GM12864 (cell line): Measurements from ENCODE around the gene TCP11L2.

ENCODE experiments used
- DNase-seq: peaks from one replicate; pipeline ENCODE4 v3.0.0-alpha.2; 2011; ENCODE audit warnings: low read depth
- H3K4me3 ChIP-seq: 2 replicates; pipeline ENCODE4 v1.5.1; 2011; ENCODE audit warnings: mild to moderate bottlenecking, low read depth, low read length, control low read depth
- TF ChIP-seq, protein P1 (sequence below): IDR thresholded peaks from 2 replicates; pipeline ENCODE4 v1.5.1; 2011; ENCODE audit warnings: low read depth, mild to moderate bottlenecking, moderate library complexity, low read length, control low read depth, inconsistent platforms; ENCODE audit errors: missing control alignments

Gene TCP11L2

DNA sequence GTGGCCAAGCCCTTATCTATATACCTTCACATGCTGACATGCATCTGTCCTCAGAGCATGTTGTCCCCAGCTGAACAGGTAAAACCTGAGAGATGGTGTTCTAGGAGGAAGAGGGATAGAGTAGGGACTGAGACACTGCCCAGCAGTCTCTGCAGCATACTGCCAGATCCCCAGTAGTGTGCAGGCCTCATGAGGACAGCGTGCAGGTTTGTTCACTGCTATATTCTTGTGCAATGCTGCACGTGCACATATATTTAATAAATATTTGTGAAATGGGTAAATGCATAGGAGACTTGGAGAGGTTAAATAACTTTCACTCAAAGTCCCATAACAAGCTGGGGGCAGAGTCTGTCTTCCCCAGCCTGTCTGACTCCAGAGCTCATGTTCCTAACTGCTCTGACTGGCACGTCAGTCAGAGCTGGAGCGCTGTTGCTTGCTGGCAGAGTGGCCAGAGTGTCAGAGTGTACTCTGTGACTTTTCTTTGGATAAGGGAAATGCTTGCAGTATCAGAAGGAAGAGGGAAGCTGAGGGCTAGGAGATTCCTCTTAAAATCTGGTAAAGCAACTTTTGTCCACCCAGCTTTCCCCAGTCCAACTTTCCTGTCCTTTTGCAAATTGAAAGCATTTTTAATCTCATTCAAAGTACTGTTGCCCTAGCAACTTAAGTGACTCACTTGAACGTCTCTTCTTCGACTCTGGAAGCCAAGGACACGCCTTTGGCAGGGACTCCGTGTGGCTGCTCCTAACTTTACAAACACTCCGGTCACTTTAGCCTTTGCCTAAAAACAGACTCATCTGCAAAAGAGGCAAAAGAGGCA lies 40.1 kb downstream of the TCP11L2 start:
- TF ChIP-seq, protein P1, sequence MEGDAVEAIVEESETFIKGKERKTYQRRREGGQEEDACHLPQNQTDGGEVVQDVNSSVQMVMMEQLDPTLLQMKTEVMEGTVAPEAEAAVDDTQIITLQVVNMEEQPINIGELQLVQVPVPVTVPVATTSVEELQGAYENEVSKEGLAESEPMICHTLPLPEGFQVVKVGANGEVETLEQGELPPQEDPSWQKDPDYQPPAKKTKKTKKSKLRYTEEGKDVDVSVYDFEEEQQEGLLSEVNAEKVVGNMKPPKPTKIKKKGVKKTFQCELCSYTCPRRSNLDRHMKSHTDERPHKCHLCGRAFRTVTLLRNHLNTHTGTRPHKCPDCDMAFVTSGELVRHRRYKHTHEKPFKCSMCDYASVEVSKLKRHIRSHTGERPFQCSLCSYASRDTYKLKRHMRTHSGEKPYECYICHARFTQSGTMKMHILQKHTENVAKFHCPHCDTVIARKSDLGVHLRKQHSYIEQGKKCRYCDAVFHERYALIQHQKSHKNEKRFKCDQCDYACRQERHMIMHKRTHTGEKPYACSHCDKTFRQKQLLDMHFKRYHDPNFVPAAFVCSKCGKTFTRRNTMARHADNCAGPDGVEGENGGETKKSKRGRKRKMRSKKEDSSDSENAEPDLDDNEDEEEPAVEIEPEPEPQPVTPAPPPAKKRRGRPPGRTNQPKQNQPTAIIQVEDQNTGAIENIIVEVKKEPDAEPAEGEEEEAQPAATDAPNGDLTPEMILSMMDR = no peak
- H3K4me3 ChIP-seq = no peak overlapping the region
- DNase-seq = no peak

DNA sequence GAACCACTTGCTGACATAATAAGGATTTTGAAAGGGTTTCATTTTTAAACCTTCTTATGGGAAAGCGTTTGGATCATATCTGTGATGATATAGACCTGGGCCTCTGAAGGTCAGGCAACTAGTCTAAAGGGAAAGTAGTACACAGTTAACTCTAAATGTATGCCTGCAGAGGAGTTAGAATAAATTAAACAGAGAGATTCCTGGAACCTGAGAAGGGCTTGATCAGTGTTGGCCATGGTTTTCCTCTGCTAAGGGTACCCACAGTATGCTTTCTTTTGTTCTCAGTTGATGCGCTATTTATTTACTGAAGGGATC lies 40.6 kb downstream of the TCP11L2 start:
- H3K4me3 ChIP-seq = no peak overlapping the region
- TF ChIP-seq, protein P1 = no peak
- DNase-seq = no peak

DNA sequence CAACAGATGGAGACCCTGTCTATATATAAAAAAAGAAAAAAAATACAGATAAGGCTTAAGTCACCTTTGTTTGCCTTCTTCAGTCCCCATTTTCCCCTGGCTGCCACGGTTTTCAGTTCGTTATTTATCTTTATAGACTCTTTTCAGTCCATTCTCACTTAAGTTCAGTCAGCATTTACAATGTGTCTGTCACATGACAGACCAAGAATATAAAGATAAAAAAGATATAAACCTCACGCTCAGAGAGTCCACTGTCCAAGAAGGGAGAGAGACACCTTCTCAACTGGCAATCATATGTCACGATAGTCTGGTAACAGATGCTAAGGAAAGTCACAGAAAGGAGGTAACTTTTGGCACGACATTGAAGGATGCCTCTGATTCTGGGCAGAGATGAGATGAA lies 41.6 kb downstream of the TCP11L2 start:
- TF ChIP-seq, protein P1 = no peak
- no peak overlapping the region for H3K4me3 ChIP-seq
- no peak for DNase-seq

DNA sequence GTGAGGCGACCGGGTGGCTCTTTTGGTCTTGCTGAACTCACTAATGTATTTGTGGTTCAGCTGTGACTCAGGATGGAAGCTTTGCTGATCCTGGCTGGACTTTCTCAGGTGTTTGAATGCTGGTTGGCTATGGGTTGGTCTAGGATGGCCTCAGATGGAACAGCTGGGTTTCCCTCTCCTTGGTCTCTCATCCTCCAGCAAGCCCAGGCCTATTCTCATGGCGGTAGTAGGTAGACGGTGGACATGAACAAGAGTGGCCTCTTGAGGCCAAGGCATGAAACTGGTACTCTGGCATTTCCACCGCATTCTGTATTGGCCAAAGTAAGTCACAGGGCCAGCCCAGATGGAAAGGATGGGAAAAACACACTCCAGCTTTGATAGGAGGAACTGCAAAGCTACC lies 43.2 kb downstream of the TCP11L2 start:
- DNase-seq = no peak
- TF ChIP-seq, protein P1 = no peak
- no peak overlapping the region for H3K4me3 ChIP-seq

DNA sequence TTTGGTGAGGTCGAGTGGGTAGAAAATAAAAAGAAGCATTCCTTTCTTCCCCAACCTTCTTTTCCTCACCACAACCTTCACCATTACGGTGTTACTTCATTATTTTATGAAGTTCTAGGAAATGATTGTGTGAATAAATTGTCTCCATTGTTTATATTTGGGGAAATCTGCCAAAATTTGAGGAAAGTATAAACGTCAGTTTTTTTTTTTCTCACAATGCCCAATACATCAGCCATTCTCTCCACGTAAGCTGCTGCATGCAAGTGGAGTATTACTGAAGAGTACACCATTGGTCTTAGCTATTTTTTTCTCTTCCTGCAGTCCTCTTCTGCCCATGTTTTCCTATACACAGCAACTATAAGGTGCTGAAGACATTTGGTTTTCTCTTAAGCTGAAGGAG lies 45.9 kb downstream of the TCP11L2 start:
- no peak overlapping the region for H3K4me3 ChIP-seq
- DNase-seq = no peak
- TF ChIP-seq, protein P1 = no peak

DNA sequence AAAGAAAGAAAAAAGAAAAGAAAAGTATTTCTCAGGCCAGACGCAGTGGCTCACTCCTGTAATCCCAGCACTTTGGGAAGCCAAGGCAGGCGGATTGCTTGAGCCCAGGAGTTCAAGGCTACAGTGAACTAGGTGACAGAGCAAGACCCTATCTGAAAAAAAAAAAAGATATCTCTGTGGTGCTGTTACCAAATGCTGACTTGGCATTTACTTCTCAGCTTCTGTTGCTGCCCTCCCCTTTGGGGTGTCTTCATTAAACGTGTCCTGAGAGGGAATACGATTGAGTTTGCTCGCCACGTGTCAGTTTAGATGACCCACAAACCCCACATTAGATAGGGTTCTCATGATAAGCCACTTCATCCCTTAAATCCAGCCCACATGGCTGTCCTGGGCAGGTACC lies 50.6 kb downstream of the TCP11L2 start:
- TF ChIP-seq, protein P1 = no peak
- no peak overlapping the region for H3K4me3 ChIP-seq
- no peak for DNase-seq
